GM18870 (cell line): ENCODE data around the gene AUNIP.

Experiments
- ATAC-seq: cut with Tn5 transposase; IDR thresholded peaks from one replicate; pipeline ENCODE4 v1.9.1; 2021; ENCODE audit warnings: moderate library complexity; ENCODE audit not compliant: unreplicated experiment

AUNIP gene

GRCh38 chr1:25858906-25859789 lies at the start of gene AUNIP:
TSS of gene AUNIP (minus strand) at chr1:25859457. CDS start at chr1:25859357, 100 bp downstream.
- ATAC-seq: no peak

DNA sequence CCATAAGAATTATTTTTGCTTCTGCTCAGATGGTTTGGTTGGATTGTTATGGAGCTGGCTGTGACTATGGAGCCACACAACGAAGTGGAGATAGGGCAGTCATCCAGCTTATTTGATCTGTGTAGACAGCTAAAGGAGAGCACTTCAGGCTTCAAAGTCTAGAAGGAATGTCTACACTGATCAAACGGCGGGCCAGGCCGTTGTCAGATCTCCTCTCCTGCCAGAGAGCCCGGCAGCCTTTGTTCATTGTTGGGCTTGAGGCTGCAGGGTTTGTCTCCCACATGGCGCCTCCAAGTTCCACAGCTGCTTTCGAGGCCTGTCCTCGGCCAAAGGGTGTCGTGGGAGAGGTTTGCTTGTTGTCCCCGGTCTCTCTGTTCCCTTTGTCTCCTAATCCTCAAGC lies 49.8 kb upstream of the AUNIP start:
- no peak for ATAC-seq

DNA sequence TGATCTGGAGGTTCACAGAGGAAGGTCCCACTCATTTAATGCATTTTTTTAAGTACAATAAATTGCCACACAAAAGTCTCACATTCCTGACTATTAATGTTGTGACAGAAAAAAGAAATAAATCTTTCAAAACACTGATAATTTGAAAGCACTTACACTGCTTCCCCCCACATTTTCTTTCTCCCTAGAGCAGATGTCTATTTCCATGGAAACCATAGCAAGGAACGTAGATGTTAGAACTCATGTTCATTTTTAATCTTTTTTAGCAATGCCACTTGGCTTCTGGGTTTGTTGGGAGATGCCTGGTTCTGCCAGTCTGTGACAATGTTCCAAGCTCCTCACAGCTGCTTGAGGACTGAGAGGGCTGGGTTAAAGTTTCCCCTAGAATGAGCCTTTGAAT lies 48.9 kb upstream of the AUNIP start:
- ATAC-seq: no peak

DNA sequence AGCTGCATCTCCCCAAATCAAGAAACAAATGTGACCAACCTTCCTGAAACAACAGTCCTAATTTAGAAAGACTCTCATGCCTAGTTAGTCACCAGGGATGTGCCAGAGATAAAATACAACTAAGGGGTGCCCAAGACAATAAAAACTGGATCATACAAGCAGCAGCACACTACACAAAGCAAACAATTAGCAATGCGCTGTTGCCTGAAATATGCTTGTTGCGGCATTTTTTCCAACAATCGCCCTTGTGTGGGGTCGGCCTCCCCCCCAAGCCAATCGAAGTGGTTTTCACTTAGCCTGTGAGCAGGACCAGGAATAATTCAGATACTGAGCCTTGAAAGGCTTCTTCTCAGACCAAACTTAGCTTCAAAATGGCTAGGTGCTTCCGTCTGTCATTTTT lies 48.3 kb upstream of the AUNIP start:
- ATAC-seq: no peak

DNA sequence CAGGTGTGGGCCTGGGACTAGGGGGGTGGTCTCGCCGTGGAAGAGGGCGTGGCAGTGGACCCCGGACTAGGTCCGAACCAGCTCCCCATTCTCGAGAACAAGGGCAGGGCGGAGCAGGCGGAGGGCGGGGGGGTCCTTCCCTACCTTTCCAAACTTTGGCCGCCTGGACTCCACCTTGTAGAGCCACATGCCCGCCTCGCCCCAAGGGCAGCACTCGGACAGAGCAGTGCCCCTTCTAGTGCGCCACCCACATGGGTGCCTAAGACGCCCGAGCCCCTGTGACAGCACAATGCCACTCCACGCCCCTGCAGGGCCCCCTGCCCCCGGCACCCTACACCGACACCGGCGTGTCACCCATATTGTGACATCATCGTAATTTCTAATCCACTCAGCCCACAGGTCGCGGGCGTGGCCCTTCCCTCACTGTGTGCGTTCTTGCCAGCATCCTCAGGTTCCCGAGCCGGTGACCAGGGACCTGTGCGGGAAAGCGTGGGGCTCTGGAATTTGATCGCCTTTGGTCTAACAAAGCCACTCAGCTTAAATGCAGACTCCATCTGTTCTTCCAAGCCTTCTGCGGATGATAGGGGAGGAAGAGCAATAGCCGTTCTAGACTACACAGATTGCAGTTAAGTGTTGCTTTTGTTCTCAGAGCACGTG lies 47.5 kb upstream of the AUNIP start:
- ATAC-seq: no peak

DNA sequence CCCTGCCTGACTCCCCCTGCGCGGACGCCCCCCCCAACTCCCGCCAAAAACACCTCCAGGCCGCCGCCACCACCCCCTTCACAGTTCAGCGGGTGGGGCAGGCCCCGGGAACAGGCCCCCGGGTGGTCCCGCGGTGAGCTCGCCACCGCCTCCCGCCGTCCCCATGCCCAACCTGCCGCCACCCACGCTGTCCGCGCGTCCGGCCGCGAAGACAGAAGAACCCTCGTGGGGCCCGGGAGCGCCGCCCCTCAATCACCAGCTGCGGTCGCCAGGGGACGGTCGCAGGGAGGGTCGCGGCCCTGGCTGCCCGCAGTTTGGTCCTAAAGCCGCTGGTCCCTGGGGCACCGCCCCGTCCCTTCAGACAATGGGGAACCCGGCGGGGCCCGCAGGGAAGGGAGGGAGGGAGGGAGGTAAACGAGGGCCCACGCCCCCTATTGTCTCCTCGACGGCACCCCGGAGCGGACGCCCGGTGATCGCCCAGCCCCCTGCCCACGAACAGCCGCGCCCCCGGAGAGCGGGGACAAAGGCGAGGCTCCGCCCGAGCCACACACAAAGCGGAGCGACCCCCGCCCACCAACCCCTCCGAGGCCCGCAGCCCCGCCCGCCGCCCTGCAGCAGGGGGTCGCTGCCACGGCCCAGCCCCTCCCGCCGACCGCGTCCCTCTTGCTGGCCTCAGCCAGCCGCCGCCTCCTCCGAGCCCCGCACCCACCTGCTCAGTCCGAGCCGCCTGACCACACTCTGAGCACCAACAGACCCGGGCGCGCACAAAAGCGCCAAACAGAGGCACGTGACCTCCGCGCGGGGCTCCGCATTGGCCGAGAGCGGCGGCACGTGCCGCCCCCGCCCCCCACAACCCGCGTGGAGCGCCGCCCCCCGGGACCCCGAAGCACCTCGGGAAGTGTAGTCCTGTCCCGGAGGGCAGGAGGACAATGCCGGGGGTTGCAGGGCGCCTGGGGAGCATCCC lies 46.7 kb upstream of the AUNIP start, which contains the start of gene STMN1:
STMN1 (minus strand) TSS at position 740 of the 964 bp plus-strand sequence. CDS start 1,743 bp downstream, outside the sequence.
- peak; percentile 38 for ATAC-seq

GRCh38 chr1:25904943-25905679 lies 45.9 kb upstream of the AUNIP start:
- peak; percentile 51 for ATAC-seq

DNA sequence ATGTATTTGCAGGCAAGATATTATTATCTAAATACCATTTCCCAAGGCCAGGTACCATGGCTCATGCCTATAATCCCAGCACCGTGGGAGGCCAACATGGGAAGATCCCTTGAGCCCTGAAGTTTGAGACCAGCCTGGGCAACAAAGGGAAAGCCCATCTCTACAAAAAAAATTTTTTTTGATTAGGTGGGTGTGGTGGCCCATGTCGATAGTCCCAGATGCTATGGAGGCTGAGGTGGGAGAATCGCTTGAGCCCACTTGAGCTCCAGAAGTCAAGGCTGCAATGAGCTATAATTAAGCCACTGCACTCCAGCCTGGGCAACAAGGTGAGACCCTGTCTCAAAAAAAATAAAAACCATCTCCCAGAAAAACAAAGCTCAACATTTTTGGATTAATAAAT lies 44.7 kb upstream of the AUNIP start:
- ATAC-seq: no peak

GRCh38 chr1:25902462-25902861 lies 43.2 kb upstream of the AUNIP start:
- no peak for ATAC-seq

DNA sequence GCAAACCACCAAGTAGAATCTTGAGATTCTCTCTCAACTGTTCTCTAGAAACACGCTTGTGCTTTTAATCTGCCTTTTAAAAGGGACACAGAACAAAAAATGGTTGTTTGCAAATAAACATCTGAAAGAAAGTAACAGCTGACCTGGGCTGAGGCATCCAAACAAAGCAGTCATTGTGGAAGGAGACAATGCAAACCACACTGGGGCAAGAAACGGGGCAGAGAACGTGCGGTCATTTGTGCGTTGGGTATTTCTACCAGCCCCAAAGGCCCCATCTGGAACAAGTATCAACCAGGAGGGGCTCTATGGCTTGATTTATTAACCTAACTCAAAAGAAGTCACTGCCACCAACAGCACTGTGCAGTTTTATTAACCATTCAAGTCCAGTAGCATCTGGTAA lies 41.0 kb upstream of the AUNIP start:
- ATAC-seq: no peak

- no peak for ATAC-seq
Observed at GRCh38 chr1:25899792-25900191, 40.5 kb upstream of the AUNIP start.

DNA sequence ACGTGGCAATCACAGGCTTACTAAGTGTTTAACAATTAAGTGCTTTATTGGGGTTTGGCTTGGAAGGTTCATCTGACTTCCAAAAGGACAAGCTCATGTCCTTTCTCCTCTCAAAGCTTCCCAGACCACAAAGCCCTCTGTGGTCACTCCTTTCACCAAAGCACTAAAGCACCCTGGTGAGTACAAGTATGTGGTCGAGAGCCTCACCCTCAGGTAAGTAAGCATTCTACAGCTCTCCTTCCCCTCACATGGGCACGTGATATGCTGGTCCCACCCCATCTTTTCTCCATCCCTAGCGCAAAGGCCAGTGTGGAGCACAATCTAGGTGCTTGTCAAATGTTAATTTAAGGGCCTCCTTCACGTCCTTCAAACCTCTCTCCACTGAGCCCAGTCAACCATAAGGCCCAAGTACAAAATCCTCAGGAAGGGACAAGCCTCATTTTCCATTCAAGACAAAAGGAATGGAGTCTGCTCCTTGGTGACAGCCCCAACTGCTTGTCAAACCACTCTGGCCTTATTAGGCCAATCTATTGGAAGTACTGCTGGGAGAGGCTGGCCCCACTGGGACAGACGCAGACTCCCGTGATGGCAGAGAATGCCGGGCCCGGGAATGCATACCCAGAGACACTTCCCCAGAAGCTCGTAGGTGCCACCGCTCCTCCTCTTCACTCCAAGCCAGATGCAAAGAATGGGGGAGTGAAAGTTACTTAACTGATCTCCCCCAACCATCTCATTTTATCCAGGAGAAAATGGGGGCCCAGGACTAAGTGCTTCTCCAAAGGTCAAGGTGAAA lies 39.2 kb upstream of the AUNIP start:
- ATAC-seq: no peak

DNA sequence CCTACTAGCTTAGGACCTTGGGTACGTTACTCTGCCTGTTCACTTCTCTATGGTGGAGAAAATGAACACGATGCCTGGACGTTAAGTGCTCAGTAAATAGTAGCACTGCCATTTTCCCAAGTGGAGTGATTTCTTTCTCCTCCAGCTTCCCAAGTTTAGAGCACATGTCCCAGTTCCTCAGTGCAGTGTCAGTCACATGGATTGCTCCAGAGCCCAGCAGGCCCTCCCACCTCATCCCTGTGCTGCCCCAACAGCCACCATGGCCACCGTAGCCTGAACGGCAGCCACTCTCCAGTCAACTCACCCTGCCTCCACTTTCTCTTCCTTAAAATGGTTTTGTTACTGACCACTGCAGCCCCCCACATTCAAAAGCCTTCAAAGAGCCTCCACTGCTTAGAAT lies 38.5 kb upstream of the AUNIP start:
- ATAC-seq: no peak

DNA sequence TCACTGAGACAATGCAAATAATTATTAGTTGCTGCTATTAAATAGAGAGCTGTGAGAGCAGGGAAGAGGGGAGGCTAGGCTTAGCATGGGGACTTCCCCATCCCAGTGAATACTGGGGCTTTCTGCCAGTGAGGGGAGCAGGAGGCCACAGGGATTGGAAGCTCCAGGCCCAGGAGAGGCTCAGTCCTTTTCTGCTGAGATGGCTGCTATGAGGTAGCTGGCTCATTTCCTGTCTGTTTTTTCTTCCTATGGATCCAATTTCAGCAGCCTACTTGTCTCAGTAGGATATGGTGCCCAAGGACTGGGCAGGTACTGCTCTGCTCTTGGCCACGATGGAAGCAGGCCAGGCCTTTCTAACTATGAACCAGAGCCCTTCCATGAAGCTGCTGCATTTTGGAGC lies 37.0 kb upstream of the AUNIP start:
- ATAC-seq: no peak

GRCh38 chr1:25895365-25895990 lies 36.2 kb upstream of the AUNIP start:
- no peak for ATAC-seq

- no peak for ATAC-seq
Observed at GRCh38 chr1:25893116-25893515, 33.9 kb upstream of the AUNIP start.

DNA sequence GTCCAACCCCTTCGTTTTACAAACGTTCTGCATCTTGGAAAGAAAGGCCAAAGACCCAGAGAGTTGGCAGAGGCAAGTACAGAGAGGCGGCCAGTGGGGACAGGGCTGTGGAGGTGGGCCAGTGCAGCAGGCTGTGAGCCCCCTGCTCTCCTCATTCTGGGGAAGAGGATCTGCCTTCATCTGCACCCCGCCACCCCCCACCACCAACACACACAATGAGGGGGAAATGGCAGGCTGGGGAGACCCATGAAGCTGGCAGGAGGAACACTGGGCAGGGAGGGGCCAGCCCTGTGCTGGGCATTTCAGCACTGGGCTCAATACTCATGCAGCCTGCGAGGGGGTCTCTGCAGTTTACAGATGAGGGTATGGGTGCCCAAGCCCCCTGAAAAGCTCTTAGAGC lies 32.3 kb upstream of the AUNIP start:
- no peak for ATAC-seq

- no peak for ATAC-seq
Observed at GRCh38 chr1:25890239-25891034, 31.2 kb upstream of the AUNIP start.
